Adrenal gland (tissue), 12 donors: ENCODE results near the gene EFCAB11. TPM values are rescaled to one million over a fixed set of nuclear protein-coding genes. Genes with fewer than 3 reads are reported as not detected.
"Not testable (repeated sequence)": the region's sequence is repeated elsewhere in the genome, so short reads cannot be mapped to it uniquely, and the experiment has no call there.

ENCODE experiments used
- DNase-seq, 7 donors: peaks; one replicate each; pipeline ENCODE4 v3.0.0-alpha.2; 2019 to 2020
- H3K27ac ChIP-seq, 5 donors: fragments of 200-600 bp; sonication (generic) in 4 of 5; 1 replicate in 3 of 5; 2 replicates in 2 of 5; pipeline versions ENCODE4 v1.5.1 to v1.8.0; 2016 to 2020; ENCODE audit warnings: mild to moderate bottlenecking in 1 of 5
- H3K27me3 ChIP-seq: fragments of 200-600 bp; 2 replicates; pipeline ENCODE4 v1.8.0; 2021
- H3K36me3 ChIP-seq, 2 donors: fragments of 200-600 bp; replicated peaks in 1 of 2; 1 replicate in 1 of 2; 2 replicates in 1 of 2; pipeline versions ENCODE4 v1.5.1 to v1.8.0; 2018 to 2022
- H3K4me1 ChIP-seq, 2 donors: fragments of 200-600 bp; replicated peaks in 1 of 2; 1 replicate in 1 of 2; 2 replicates in 1 of 2; pipeline versions ENCODE4 v1.5.1 to v1.8.0; 2018 to 2021
- H3K4me3 ChIP-seq, 4 donors: fragments of 200-600 bp; sonication (generic) in 3 of 4; one replicate each; pipeline ENCODE4 v1.5.1; 2016 to 2018
- H3K9me3 ChIP-seq, 3 donors: fragments of 200-600 bp; sonication (generic) in 1 of 3; replicated peaks in 1 of 3; 1 replicate in 2 of 3; 2 replicates in 1 of 3; pipeline versions ENCODE4 v1.5.1 to v1.8.0; 2016 to 2021
- POLR2A ChIP-seq, 2 donors: fragments of 450-650 bp; IDR thresholded peaks; one replicate each; pipeline ENCODE4 v1.6.1; 2017; ENCODE audit warnings: antibody characterized with exemption in 2 of 2, mild to moderate bottlenecking in 2 of 2, moderate library complexity in 1 of 2
- WGBS, 4 donors: extraction: QIAGEN DNeasy Blood & Tissue Kit in 2 of 4; methylation state at CpG; one replicate each; pipeline versions ENCODE4 v1.1.5 to v1.1.7; 2013 to 2017; 5-methylcytosine and 5-hydroxymethylcytosine counted together
- intact Hi-C, 2 donors: fragments of 100-400 bp; cut with DNase I; formaldehyde crosslinking; loops; one replicate each; pipeline versions ENCODE4 v1.14.1 to v1.15.0; 2022 to 2023
- polyA plus RNA-seq, 3 donors: library from polyadenylated mRNA; stranded (reverse); fragments of 200-250 nt in 2 of 3; fragments of 350-450 nt in 1 of 3; fragmentation: Illumina TruSeq in 1 of 3; extraction: RNeasy Lipid Tissue Mini Kit (QIAGEN cat#74804) in 1 of 3; gene quantifications; one replicate each; pipeline ENCODE4 v1.2.3, GENCODE V29; 2013 to 2014
- total RNA-seq, 9 donors: library from RNA; depleted of rRNA in 4 of 9; stranded (reverse); fragments of >200 nt in 4 of 9; fragments of 120-200 nt in 1 of 9; fragmentation: NEBNext Ultra II Directional in 1 of 9; extraction: Animal tissue kit (Norgen Biotek cat#: 25700) in 1 of 9; gene quantifications; one replicate each; pipeline versions ENCODE4 v1.1.0 to v1.2.4, GENCODE V29; 2013 to 2023
- TF ChIP-seq, protein P1 (sequence below), 6 experiments: fragments of 450-650 bp in 4 of 6; fragments of 200-600 bp in 2 of 6; sonication (generic) in 1 of 6; IDR thresholded peaks; 1 replicate in 5 of 6; 2 replicates in 1 of 6; pipeline versions ENCODE4 v1.5.1 to v1.8.0; 2016 to 2021; ENCODE audit warnings: antibody characterized with exemption in 6 of 6, mild to moderate bottlenecking in 2 of 6, moderate library complexity in 1 of 6
- donor health status: healthy with polysubstance abuse.
- donor health status: Bipolar disorder and iron deficiency.
- donor health status: DM: yes; HTN: yes; CAD: no.
- donor health status: DM: no; HTN: no; CAD: no.
- donor health status: DM: no; HTN: no; CAD: no.
- donor health status: DM: yes; HTN: yes; CAD: no.

The EFCAB11 gene
- total and polyA plus RNA-seq, 12 donors = 4.0 to 16.9 (median 8.4) TPM

DNA sequence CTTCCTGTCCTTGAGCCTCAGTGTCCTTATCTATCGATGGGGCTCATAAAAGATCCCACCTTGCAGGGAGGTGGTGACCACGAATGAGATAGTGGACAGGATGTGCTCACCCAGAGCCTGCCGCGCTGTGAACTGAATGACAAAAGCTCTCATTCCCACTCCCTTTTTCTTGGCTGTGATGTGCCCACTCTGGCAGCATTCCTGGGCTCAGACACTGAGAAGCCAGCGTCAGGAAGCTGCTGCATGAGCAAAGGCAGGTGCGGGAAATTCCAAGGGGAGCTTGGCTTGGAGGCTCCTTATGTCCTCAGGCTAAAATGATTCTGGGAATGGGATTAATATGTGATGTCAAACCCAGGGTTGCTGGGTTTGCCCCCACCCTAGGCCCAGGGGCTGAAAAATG is 61.6 kb downstream of the EFCAB11 start:
- no peaks in the 10 kb centered on the region for H3K27me3 ChIP-seq
- WGBS, 4 donors = 90 to 95% (median 93%) methylated on average over 6 of the region's 6 CpGs

DNA sequence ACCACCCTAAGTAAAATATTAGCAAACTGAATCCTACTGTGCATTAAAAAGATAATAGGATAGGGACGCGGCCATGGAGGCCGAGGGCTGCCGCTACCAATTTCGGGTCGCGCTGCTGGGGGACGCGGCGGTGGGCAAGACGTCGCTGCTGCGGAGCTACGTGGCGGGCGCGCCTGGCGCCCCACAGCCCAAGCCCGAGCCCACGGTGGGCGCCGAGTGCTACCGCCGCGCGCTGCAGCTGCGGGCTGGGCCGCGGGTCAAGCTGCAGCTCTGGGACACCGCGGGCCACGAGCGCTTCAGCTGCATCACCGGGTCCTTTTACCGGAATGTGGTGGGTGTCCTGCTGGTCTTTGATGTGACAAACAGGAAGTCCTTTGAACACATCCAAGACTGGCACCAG is 62.8 kb downstream of the EFCAB11 start:
- DNase-seq, intact Hi-C loops, H3K27ac ChIP-seq, H3K36me3 ChIP-seq, H3K9me3 ChIP-seq, H3K27me3 ChIP-seq, H3K4me1 ChIP-seq, H3K4me3 ChIP-seq: not testable (repeated sequence)
- 95 to 100% (median 96%) methylated on average over 14 to 35 of the region's 35 CpGs for WGBS, 4 donors

More for the DNA sequence above, 61.6 kb downstream of the EFCAB11 start:
- no peak for DNase-seq
- TF ChIP-seq, protein P1, sequence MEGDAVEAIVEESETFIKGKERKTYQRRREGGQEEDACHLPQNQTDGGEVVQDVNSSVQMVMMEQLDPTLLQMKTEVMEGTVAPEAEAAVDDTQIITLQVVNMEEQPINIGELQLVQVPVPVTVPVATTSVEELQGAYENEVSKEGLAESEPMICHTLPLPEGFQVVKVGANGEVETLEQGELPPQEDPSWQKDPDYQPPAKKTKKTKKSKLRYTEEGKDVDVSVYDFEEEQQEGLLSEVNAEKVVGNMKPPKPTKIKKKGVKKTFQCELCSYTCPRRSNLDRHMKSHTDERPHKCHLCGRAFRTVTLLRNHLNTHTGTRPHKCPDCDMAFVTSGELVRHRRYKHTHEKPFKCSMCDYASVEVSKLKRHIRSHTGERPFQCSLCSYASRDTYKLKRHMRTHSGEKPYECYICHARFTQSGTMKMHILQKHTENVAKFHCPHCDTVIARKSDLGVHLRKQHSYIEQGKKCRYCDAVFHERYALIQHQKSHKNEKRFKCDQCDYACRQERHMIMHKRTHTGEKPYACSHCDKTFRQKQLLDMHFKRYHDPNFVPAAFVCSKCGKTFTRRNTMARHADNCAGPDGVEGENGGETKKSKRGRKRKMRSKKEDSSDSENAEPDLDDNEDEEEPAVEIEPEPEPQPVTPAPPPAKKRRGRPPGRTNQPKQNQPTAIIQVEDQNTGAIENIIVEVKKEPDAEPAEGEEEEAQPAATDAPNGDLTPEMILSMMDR (IDR thresholded peaks at IDR 0.05) = no peak
- no peak for TF ChIP-seq POLR2A (IDR thresholded peaks at IDR 0.05)
- Histone ChIP-seq H3K36me3 (no peaks in the 10 kb centered on the region), H3K27ac (no peak overlapping the region), H3K9me3 (no peaks in the 10 kb centered on the region), H3K4me1 (no peaks in the 10 kb centered on the region), H3K4me3 (no peak overlapping the region)
- intact Hi-C loops = no loop called here

GRCh38 chr14:89891055-89891454 is 63.5 kb downstream of the EFCAB11 start:
- no peak overlapping the region for H3K27ac ChIP-seq
- intact Hi-C loops = no loop called here
- no peak overlapping the region for H3K4me3 ChIP-seq
- H3K9me3 ChIP-seq = no peaks in the 10 kb centered on the region
- H3K4me1 ChIP-seq = no peaks in the 10 kb centered on the region
- TF ChIP-seq, protein P1 (IDR thresholded peaks at IDR 0.05) = no peak
- TF ChIP-seq POLR2A (IDR thresholded peaks at IDR 0.05) = no peak
- no peak for DNase-seq
- H3K27me3 ChIP-seq = no peaks in the 10 kb centered on the region
- H3K36me3 ChIP-seq = no peaks in the 10 kb centered on the region
- WGBS, 4 donors = 54 to 69% (median 61%) methylated on average over 1 of the region's 1 CpG

- WGBS, 4 donors = 94 to 96% (median 95%) methylated on average over 3 to 4 of the region's 4 CpGs
- H3K27ac ChIP-seq = no peak overlapping the region
- H3K4me3 ChIP-seq = no peak overlapping the region
- H3K9me3 ChIP-seq = no peaks in the 10 kb centered on the region
- TF ChIP-seq POLR2A (IDR thresholded peaks at IDR 0.05) = no peak
- TF ChIP-seq, protein P1 (IDR thresholded peaks at IDR 0.05) = no peak
- H3K4me1 ChIP-seq = no peaks in the 10 kb centered on the region
- no peaks in the 10 kb centered on the region for H3K27me3 ChIP-seq
- intact Hi-C loops = no loop called here
- DNase-seq = no peak
- no peaks in the 10 kb centered on the region for H3K36me3 ChIP-seq
Measured at GRCh38 chr14:89890589-89890988, 63.9 kb downstream of the EFCAB11 start.

- no peak overlapping the region for H3K27ac ChIP-seq
- no peak overlapping the region for H3K4me3 ChIP-seq
- no peaks in the 10 kb centered on the region for H3K4me1 ChIP-seq
- 78 to 92% (median 79%) methylated on average over 3 to 4 of the region's 4 CpGs for WGBS, 4 donors
- DNase-seq = no peak
- intact Hi-C loops = no loop called here
- H3K27me3 ChIP-seq = no peaks in the 10 kb centered on the region
- H3K36me3 ChIP-seq = no peaks in the 10 kb centered on the region
- no peaks in the 10 kb centered on the region for H3K9me3 ChIP-seq
- TF ChIP-seq, protein P1 (IDR thresholded peaks at IDR 0.05) = no peak
- no peak for TF ChIP-seq POLR2A (IDR thresholded peaks at IDR 0.05)
Measured at GRCh38 chr14:89889626-89890025, 64.9 kb downstream of the EFCAB11 start.
